AG04449 (cell line): Measurements from ENCODE around the gene PSMD11.
A peak's percentile ranks its signal among the peaks of the same experiment; 100 is the strongest.
"Not testable (repeated sequence)": the region's sequence is repeated elsewhere in the genome, so short reads cannot be mapped to it uniquely, and the experiment has no call there.

Experiments used
- CTCF ChIA-PET: fragments of 350-600 bp; formaldehyde crosslinking; extraction: SDS; loops from one replicate; lab custom pipeline; 2021; ENCODE audit warnings: antibody characterized with exemption; lab: Yijun Ruan, JAX
- POLR2A ChIA-PET: fragments of 400-600, 350-600 bp; formaldehyde crosslinking; extraction: SDS; loops from one replicate; lab custom pipeline; 2020; ENCODE audit warnings: antibody characterized with exemption, inconsistent platforms; lab: Yijun Ruan, JAX
- DNase-seq: peaks from one replicate; pipeline ENCODE4 v3.0.0-alpha.2; 2010; ENCODE audit warnings: low read depth, low spot score
- H3K4me3 ChIP-seq: 2 replicates; pipeline ENCODE4 v1.5.1; 2011; ENCODE audit warnings: low read depth, mild to moderate bottlenecking, control low read depth, low read length
- CTCF ChIP-seq: IDR thresholded peaks from one replicate; pipeline ENCODE4 v1.5.1; 2011; ENCODE audit warnings: mild to moderate bottlenecking, moderate library complexity, low read length, control low read depth, inconsistent platforms; ENCODE audit not compliant: insufficient read depth; ENCODE audit errors: missing control alignments

Gene PSMD11

GRCh38 chr17:32520737-32521404 lies 76.6 kb downstream of the PSMD11 start:
- TF ChIP-seq CTCF: no peak
- CTCF ChIA-PET: interaction anchor here (0.7 to 1.5 kb wide), 2 partner anchors 38 to 478 kb away, joined by 3 read pairs; no protein-coding TSS in a partner anchor
- DNase-seq: no peak
- H3K4me3 ChIP-seq: no peak overlapping the region
- POLR2A ChIA-PET: no interaction called here

- no peak overlapping the region for H3K4me3 ChIP-seq
- ChIA-PET POLR2A (no interaction called here), CTCF (interaction anchor here (1.4 kb wide), 1 partner anchor 61 kb away, joined by 3 read pairs; no protein-coding TSS in a partner anchor)
- no peak for DNase-seq
- TF ChIP-seq CTCF: no peak
Measured at GRCh38 chr17:32523017-32523680, 78.8 kb downstream of the PSMD11 start.

GRCh38 chr17:32523827-32524552 lies 79.7 kb downstream of the PSMD11 start:
- H3K4me3 ChIP-seq: no peak overlapping the region
- no peak for DNase-seq
- POLR2A ChIA-PET: interaction anchor here (0.6 kb wide), 1 partner anchor 21 kb away, joined by 4 read pairs; no protein-coding TSS in a partner anchor
- TF ChIP-seq CTCF: no peak
- CTCF ChIA-PET: interaction anchor here (1.0 to 2.2 kb wide), 3 partner anchors 40 to 135 kb away, joined by 3 to 5 read pairs (median 3); no protein-coding TSS in a partner anchor

GRCh38 chr17:32524553-32524880 lies 80.2 kb downstream of the PSMD11 start:
- POLR2A ChIA-PET: interaction anchor here (0.6 kb wide), 1 partner anchor 21 kb away, joined by 4 read pairs; no protein-coding TSS in a partner anchor
- CTCF ChIA-PET: interaction anchor here (1.0 to 2.2 kb wide), 3 partner anchors 41 to 135 kb away, joined by 3 to 5 read pairs (median 3); no protein-coding TSS in a partner anchor
- not testable (repeated sequence) for H3K4me3 ChIP-seq, DNase-seq

- ChIA-PET CTCF (interaction anchor here (1.0 to 2.2 kb wide), 3 partner anchors 41 to 134 kb away, joined by 3 to 5 read pairs (median 4); no protein-coding TSS in a partner anchor), POLR2A (no interaction called here)
- no peak overlapping the region for H3K4me3 ChIP-seq
- peak; percentile 24 for DNase-seq
- TF ChIP-seq CTCF: no peak
Measured at GRCh38 chr17:32525122-32525521, 80.8 kb downstream of the PSMD11 start.

- ChIA-PET POLR2A (no interaction called here), CTCF (interaction anchor here (0.6 kb wide), 1 partner anchor 120 kb away, joined by 3 read pairs; no protein-coding TSS in a partner anchor)
- no peak for TF ChIP-seq CTCF
- H3K4me3 ChIP-seq: no peak overlapping the region
- no peak for DNase-seq
Measured at GRCh38 chr17:32527146-32527545, 82.8 kb downstream of the PSMD11 start.
